Upper lobe of left lung (tissue), 4 donors: Measurements from ENCODE around the gene TRAPPC6A.

Source experiments
- CTCF ChIP-seq, 6 experiments: fragments of 450-650 bp in 4 of 6; fragments of 200-600 bp in 2 of 6; sonication (generic) in 2 of 6; IDR thresholded peaks; one replicate each; pipeline ENCODE4 v1.5.1; 2016 to 2019; ENCODE audit warnings: antibody characterized with exemption in 6 of 6
- EP300 ChIP-seq, 4 donors: sonication (generic); formaldehyde crosslinking; IDR thresholded peaks; one replicate each; pipeline ENCODE4 v1.5.1; 2017; ENCODE audit warnings: antibody characterized with exemption in 4 of 4, control low read depth in 2 of 4
- POLR2A ChIP-seq, 4 donors: fragments of 450-650 bp; IDR thresholded peaks; one replicate each; pipeline ENCODE4 v1.5.1; 2016 to 2017; ENCODE audit warnings: antibody characterized with exemption in 4 of 4, mild to moderate bottlenecking in 2 of 4
- POLR2AphosphoS5 ChIP-seq, 2 donors: sonication (generic); formaldehyde crosslinking; IDR thresholded peaks; one replicate each; pipeline ENCODE4 v1.5.1; 2017; ENCODE audit warnings: antibody characterized with exemption in 2 of 2

- TF ChIP-seq CTCF (IDR thresholded peaks at IDR 0.05): peak in 5 of 6 experiments; percentile 26 to 44 (median 36)
- no peak for TF ChIP-seq POLR2AphosphoS5 (IDR thresholded peaks at IDR 0.05)
- no peak for TF ChIP-seq EP300 (IDR thresholded peaks at IDR 0.05)
- no peak for TF ChIP-seq POLR2A (IDR thresholded peaks at IDR 0.05)
Measured at GRCh38 chr19:45187421-45188100, 9.5 kb upstream of the TRAPPC6A start.
